PC-3 (cell line): Measurements from ENCODE around the gene TPRX1. TPM values are rescaled to one million over a fixed set of nuclear protein-coding genes. Genes with fewer than 3 reads are reported as not detected.
"Not testable (repeated sequence)": the region's sequence is repeated elsewhere in the genome, so short reads cannot be mapped to it uniquely, and the experiment has no call there.

ENCODE experiments used
- ATAC-seq: fragments of 200-7000 bp; cut with Tn5 transposase; 2 replicates; pipeline ENCODE4 v1.9.1; 2020; ENCODE audit warnings: mild to moderate bottlenecking, moderate library complexity
- BruUV-seq: library from RNA; stranded (reverse); fragments of 400-500 nt; replicated peaks from 2 replicates; lab custom pipeline; 2021; lab: Mats Ljungman, UMichigan
- CTCF ChIA-PET: fragments of 300-600 bp; sonication (Branson Sonifier 250); formaldehyde crosslinking; loops from one replicate; lab custom pipeline; 2022; ENCODE audit warnings: antibody characterized with exemption; lab: Charles Lee
- POLR2A ChIA-PET: fragments of 300-600 bp; sonication (Branson Sonifier 250); formaldehyde crosslinking; loops from one replicate; lab custom pipeline; 2022; ENCODE audit warnings: antibody characterized with exemption; ENCODE audit not compliant: unreplicated experiment; lab: Charles Lee
- DNase-seq: peaks from one replicate; pipeline ENCODE4 v3.0.0-alpha.2; 2015
- H2AFZ ChIP-seq: fragments of 300-600 bp; sonication (generic); 2 replicates; pipeline ENCODE4 v1.6.0; 2016; ENCODE audit warnings: antibody characterized with exemption, low read length
- H3F3A ChIP-seq: fragments of 300-600 bp; sonication (generic); one replicate; pipeline ENCODE4 v1.6.0; 2017; ENCODE audit warnings: antibody characterized with exemption, low read length, control low read depth, mild to moderate bottlenecking; ENCODE audit not compliant: unreplicated experiment
- H3K27ac ChIP-seq: fragments of 300-600 bp; sonication (generic); 2 replicates; pipeline ENCODE4 v1.5.1; 2016; ENCODE audit warnings: mild to moderate bottlenecking, low read length
- H3K27me3 ChIP-seq: fragments of 300-600 bp; sonication (generic); 2 replicates; pipeline ENCODE4 v1.6.1; 2016; ENCODE audit warnings: low read length, mixed read lengths
- H3K36me3 ChIP-seq: fragments of 300-600 bp; sonication (generic); 2 replicates; pipeline ENCODE4 v1.6.1; 2016; ENCODE audit warnings: low read depth, mixed run types, low read length, mixed read lengths
- H3K4me1 ChIP-seq: fragments of 300-600 bp; sonication (generic); 2 replicates; pipeline ENCODE4 v1.5.1; 2016; ENCODE audit warnings: low read length; ENCODE audit not compliant: insufficient read depth
- H3K4me2 ChIP-seq: fragments of 300-600 bp; sonication (generic); 2 replicates; pipeline ENCODE4 v1.6.0; 2016; ENCODE audit warnings: low read length
- H3K4me3 ChIP-seq: fragments of 300-600 bp; sonication (generic); 2 replicates; pipeline ENCODE4 v1.5.1; 2016; ENCODE audit warnings: mild to moderate bottlenecking, low read length, mixed read lengths
- H3K79me2 ChIP-seq: fragments of 300-600 bp; sonication (generic); 2 replicates; pipeline ENCODE4 v1.6.1; 2017; ENCODE audit warnings: low read length, mixed read lengths
- H3K9ac ChIP-seq: fragments of 300-600 bp; sonication (generic); 2 replicates; pipeline ENCODE4 v1.6.0; 2016; ENCODE audit warnings: mild to moderate bottlenecking, low read length
- H3K9me2 ChIP-seq: fragments of 300-600 bp; sonication (generic); replicated peaks from 2 replicates; pipeline ENCODE4 v1.6.1; 2016; ENCODE audit warnings: mixed run types, low read length, mixed read lengths
- H3K9me3 ChIP-seq: fragments of 300-600 bp; sonication (generic); 2 replicates; pipeline ENCODE4 v1.6.1; 2016; ENCODE audit warnings: low read length, mixed read lengths
- H4K20me1 ChIP-seq: fragments of 300-600 bp; sonication (generic); 2 replicates; pipeline ENCODE4 v1.6.1; 2016; ENCODE audit warnings: low read length, mixed read lengths
- EZH2 ChIP-seq: fragments of 300-600 bp; sonication (generic); IDR thresholded peaks from one replicate; pipeline ENCODE4 v1.6.1; 2017; ENCODE audit warnings: antibody characterized with exemption, mild to moderate bottlenecking, low read length; ENCODE audit not compliant: unreplicated experiment
- EZH2phosphoT487 ChIP-seq: fragments of 300-600 bp; sonication (generic); IDR thresholded peaks from 2 replicates; pipeline ENCODE4 v1.6.1; 2018; ENCODE audit warnings: mild to moderate bottlenecking, antibody characterized with exemption, low read length, borderline replicate concordance
- intact Hi-C: fragments of 100-400 bp; cut with micrococcal nuclease; formaldehyde crosslinking; loops from 2 replicates; pipeline ENCODE4 v1.9.0; 2023
- total RNA-seq: library from RNA; depleted of rRNA; stranded (reverse); fragments of >200 nt; gene quantifications from 2 replicates; pipeline ENCODE4 v1.2.3, GENCODE V29; 2014
- TF ChIP-seq, protein P1 (sequence below): fragments of 300-600 bp; sonication (generic); conservative IDR thresholded peaks from 2 replicates; pipeline ENCODE4 v1.5.1; 2017; ENCODE audit warnings: antibody characterized with exemption, low read depth, mild to moderate bottlenecking, low read length

TPRX1 gene
- total RNA-seq, 1 experiment from 2014 or later = not detected

DNA sequence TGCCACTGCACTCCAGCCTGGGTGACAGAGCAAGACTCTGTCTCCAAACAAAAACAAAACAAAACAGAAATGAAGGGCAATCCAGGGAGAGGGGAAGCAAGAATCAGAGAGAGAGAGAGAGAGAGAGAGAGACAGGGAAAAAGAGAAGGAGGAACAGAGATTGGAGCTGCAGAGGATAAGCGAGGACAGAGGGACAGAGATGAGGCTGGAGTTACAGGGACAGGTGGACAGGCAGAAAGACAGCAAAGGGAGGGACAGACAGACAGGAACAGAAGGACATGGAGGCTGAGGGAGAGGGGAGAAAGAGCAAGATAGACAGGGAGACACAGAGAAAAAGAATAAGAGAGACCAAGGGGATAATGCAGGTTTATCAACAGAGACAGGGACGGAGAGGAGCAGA, 16.1 kb upstream of the TPRX1 start:
- no peaks in the 10 kb centered on the region for H3F3A ChIP-seq
- CTCF ChIA-PET = no interaction called here

DNA sequence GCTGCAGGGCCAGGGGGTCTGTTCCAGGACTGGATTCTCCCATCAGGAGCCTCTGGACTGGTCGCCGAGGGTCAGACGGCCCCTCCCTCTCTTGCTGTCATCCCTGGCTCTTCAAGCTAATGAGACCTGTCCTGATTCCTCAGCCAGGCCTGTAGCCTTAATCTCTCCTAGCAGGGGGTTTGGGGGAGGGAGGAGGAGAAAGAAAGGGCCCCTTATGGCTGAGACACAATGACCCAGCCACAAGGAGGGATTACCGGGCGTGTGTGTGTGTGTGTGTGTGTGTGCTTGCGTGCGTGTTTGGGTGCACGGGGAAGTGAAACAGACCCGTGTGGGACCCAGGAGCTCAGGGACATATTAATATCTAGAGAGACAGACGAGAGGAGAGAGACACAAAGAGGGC, 15.5 kb upstream of the TPRX1 start:
- no peak overlapping the region for H3K4me3 ChIP-seq
- peaks cover 7% of the 10 kb centered on the region; the same call in 1 of the 2 replicates for H3K27me3 ChIP-seq
- no peaks in the 10 kb centered on the region for H3K79me2 ChIP-seq
- H3K9me3 ChIP-seq = no peaks in the 10 kb centered on the region
- H3K4me1 ChIP-seq = no peaks in the 10 kb centered on the region
- ChIA-PET CTCF (no interaction called here), POLR2A (no interaction called here)
- no peaks in the 10 kb centered on the region for H3F3A ChIP-seq
- no peak overlapping the region for H2AFZ ChIP-seq
- H3K9ac ChIP-seq = no peak overlapping the region
- BruUV-seq = no TSS peak
- no peaks in the 10 kb centered on the region for H4K20me1 ChIP-seq
- H3K27ac ChIP-seq = no peak overlapping the region
- no peak overlapping the region for H3K4me2 ChIP-seq
- TF ChIP-seq EZH2 = no peak
- TF ChIP-seq, protein P1, sequence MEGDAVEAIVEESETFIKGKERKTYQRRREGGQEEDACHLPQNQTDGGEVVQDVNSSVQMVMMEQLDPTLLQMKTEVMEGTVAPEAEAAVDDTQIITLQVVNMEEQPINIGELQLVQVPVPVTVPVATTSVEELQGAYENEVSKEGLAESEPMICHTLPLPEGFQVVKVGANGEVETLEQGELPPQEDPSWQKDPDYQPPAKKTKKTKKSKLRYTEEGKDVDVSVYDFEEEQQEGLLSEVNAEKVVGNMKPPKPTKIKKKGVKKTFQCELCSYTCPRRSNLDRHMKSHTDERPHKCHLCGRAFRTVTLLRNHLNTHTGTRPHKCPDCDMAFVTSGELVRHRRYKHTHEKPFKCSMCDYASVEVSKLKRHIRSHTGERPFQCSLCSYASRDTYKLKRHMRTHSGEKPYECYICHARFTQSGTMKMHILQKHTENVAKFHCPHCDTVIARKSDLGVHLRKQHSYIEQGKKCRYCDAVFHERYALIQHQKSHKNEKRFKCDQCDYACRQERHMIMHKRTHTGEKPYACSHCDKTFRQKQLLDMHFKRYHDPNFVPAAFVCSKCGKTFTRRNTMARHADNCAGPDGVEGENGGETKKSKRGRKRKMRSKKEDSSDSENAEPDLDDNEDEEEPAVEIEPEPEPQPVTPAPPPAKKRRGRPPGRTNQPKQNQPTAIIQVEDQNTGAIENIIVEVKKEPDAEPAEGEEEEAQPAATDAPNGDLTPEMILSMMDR = no peak
- TF ChIP-seq EZH2phosphoT487 = no peak
- intact Hi-C loops = no loop called here
- no peaks in the 10 kb centered on the region for H3K36me3 ChIP-seq
- no peak for DNase-seq
- H3K9me2 ChIP-seq = no peaks in the 10 kb centered on the region
- no peak for ATAC-seq

More for the DNA sequence above, 16.1 kb upstream of the TPRX1 start:
- BruUV-seq = no TSS peak
- POLR2A ChIA-PET = no interaction called here
- DNase-seq = no peak
- no peaks in the 10 kb centered on the region for H3K9me3 ChIP-seq
- no peak overlapping the region for H3K4me2 ChIP-seq
- TF ChIP-seq EZH2 = no peak
- TF ChIP-seq EZH2phosphoT487 = no peak
- TF ChIP-seq, protein P1 = no peak
- no peaks in the 10 kb centered on the region for H3K9me2 ChIP-seq
- no peaks in the 10 kb centered on the region for H3K4me1 ChIP-seq
- H4K20me1 ChIP-seq = no peaks in the 10 kb centered on the region
- intact Hi-C loops = no loop called here
- ATAC-seq = no peak
- no peaks in the 10 kb centered on the region for H3K79me2 ChIP-seq
- no peak overlapping the region for H3K27ac ChIP-seq
- H3K9ac ChIP-seq = no peak overlapping the region
- H3K4me3 ChIP-seq = no peak overlapping the region
- no peak overlapping the region for H2AFZ ChIP-seq
- peaks cover 7% of the 10 kb centered on the region; the same call in 1 of the 2 replicates for H3K27me3 ChIP-seq
- no peaks in the 10 kb centered on the region for H3K36me3 ChIP-seq

DNA sequence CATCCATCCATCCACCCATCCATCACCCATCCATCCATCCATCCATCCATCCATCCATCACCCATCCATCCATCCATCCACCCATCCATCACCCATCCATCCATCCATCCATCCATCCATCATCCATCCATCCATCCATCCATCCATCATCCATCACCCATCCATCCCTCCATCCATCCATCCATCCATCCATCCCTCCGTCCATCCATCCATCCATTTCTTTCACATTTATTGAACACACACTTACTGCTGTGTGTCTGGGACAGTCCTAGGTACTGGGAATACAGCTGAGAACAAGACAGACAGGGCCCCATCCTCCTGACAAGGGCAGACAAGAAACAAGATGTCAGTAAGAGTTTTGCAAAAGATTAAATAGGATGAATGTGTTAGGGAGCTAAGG, 13.9 kb upstream of the TPRX1 start:
- H3K4me3 ChIP-seq, H3K27me3 ChIP-seq, DNase-seq, H3K4me1 ChIP-seq, H3K27ac ChIP-seq, H3K9ac ChIP-seq, H4K20me1 ChIP-seq, H3K9me2 ChIP-seq, H3K4me2 ChIP-seq, H3F3A ChIP-seq, BruUV-seq, H2AFZ ChIP-seq, ATAC-seq, CTCF ChIA-PET, H3K36me3 ChIP-seq, POLR2A ChIA-PET, H3K79me2 ChIP-seq, H3K9me3 ChIP-seq, intact Hi-C loops: not testable (repeated sequence)

DNA sequence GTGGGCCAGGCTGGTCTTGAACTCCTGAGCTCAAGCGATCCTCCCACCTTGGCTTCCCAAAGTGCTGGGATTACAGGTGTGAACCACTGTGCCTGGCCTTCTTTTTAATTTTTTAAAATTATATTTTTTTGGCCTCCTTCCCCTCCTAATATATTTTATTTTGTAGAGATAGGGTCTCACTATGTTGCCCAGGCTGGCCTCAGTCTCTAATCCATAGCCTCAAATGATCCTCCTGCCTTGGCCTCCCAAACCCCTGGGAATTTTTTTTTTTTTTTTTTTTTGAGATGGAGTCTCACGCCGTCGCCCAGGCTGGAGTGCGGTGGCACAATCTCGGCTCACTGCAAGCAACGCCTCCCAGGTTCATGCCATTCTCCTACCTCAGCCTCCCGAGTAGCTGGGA, 11.9 kb upstream of the TPRX1 start:
- H3K9me2 ChIP-seq, H3K27ac ChIP-seq, H3K9ac ChIP-seq, H3K27me3 ChIP-seq, H3K79me2 ChIP-seq, H4K20me1 ChIP-seq, H2AFZ ChIP-seq, H3K4me1 ChIP-seq, H3K36me3 ChIP-seq, H3F3A ChIP-seq, H3K4me3 ChIP-seq, CTCF ChIA-PET, BruUV-seq, POLR2A ChIA-PET, H3K4me2 ChIP-seq, H3K9me3 ChIP-seq, ATAC-seq, intact Hi-C loops, DNase-seq: not testable (repeated sequence)
